HFF-Myc (cell line): Measurements from ENCODE around the gene DYNLT1.
"Not testable (repeated sequence)": the region's sequence is repeated elsewhere in the genome, so short reads cannot be mapped to it uniquely, and the experiment has no call there.

Experiments used
- DNase-seq: peaks from one replicate; pipeline ENCODE4 v3.0.0-alpha.2; 2011; ENCODE audit warnings: low read depth; ENCODE audit errors: extremely low read depth
- H3K4me3 ChIP-seq: replicated peaks from 2 replicates; pipeline ENCODE4 v1.5.1; 2011; ENCODE audit warnings: low read depth, mild to moderate bottlenecking, control low read depth, low read length
- TF ChIP-seq, protein P1 (sequence below): IDR thresholded peaks from 2 replicates; pipeline ENCODE4 v1.5.1; 2012; ENCODE audit warnings: mild to moderate bottlenecking, low read depth, low read length, control low read depth; ENCODE audit errors: missing control alignments

DYNLT1 gene

DNA sequence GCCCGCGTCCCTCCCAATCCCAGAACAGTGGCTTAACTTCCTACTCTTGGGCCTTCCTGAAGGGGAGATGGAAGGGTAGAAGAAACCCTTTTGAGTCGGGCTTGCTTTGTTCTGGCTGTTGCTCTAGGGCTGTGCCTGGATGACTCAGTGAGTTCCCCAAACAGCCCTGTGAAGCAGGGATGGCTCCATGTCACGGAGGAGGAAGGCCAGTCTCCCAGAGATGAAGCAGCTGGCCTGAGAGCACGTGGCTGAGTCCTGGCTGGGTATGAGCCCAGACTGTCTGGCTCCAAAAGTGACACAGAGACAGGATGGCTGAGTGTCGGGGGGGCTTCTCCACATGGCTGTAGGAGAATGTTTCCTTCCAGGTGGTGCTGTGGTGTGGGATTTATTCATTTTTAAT, 10.0 kb upstream of the DYNLT1 start:
- no peak overlapping the region for H3K4me3 ChIP-seq
- TF ChIP-seq, protein P1, sequence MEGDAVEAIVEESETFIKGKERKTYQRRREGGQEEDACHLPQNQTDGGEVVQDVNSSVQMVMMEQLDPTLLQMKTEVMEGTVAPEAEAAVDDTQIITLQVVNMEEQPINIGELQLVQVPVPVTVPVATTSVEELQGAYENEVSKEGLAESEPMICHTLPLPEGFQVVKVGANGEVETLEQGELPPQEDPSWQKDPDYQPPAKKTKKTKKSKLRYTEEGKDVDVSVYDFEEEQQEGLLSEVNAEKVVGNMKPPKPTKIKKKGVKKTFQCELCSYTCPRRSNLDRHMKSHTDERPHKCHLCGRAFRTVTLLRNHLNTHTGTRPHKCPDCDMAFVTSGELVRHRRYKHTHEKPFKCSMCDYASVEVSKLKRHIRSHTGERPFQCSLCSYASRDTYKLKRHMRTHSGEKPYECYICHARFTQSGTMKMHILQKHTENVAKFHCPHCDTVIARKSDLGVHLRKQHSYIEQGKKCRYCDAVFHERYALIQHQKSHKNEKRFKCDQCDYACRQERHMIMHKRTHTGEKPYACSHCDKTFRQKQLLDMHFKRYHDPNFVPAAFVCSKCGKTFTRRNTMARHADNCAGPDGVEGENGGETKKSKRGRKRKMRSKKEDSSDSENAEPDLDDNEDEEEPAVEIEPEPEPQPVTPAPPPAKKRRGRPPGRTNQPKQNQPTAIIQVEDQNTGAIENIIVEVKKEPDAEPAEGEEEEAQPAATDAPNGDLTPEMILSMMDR = no peak
- no peak for DNase-seq

DNA sequence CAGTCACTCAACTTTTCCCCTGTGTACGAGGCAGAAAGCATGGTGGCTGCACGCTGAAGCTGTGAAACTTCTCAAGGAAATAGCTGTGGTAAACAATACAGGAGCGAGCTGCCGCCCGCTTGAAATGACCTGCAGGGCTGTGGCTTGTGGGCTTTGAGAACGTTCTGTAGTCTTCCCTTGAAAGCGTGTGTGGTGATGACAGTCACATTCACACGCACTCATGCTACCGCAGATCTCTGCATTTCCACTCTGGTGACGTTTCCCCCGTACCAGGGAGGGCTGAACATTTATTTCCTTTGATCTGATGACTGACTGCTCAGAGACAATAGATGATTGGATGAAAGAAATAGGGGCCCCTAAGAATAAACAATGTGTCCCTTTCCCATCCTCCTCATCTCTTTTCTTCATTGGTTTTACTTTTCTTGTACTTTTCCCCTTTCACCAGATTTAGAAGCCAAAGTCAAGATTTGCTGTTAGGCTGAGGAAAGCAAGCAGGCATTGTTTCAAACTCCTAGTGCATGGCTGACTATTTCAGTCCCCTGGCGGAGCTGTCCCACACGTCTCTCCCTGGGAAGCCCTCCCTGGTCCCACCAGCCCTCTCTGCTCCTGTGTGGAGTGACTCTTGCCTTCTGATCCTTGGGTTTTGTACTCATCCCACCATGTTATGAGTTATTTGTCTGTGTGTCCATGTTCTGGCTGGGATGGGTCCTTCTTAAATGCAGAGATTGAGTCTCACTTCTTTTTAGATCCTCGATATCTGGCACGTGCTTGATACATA, 9.2 kb upstream of the DYNLT1 start:
- TF ChIP-seq, protein P1 = no peak
- H3K4me3 ChIP-seq = no peak overlapping the region
- DNase-seq = no peak

DNA sequence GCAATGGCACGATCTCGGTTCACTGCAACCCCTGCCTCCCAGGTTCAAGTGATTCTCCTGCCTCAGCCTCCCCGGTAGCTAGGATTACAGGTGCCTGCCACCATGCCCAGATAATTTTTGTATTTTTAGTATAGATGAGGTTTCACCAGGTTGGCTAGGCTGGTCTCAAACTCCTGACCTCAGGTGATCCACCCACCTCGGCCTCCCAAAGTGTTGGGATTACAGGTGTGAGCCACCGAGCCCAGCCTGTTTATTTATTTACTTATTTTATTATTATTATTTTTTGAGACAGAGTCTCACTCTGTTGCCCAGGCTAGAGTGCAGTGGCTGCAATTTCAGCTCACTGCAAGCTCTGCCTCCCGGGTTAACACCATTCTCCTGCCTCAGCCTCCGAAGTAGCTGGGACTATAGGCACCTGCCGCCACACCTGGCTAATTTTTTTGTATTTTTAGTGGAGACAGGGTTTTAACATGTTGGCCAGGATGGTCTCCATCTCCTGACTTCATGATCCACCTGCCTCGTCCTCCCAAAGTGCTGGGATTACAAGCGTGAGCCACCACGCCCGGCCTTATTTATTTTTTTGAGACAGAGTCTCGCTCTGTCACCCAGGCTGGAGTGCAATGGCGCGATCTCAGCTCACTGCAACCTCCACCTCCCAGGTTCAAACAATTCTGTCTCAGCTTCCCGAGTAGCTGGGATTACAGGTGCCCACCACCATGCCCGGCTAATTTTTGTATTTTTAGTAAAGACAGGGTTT, 7.6 kb upstream of the DYNLT1 start:
- not testable (repeated sequence) for H3K4me3 ChIP-seq, DNase-seq

DNA sequence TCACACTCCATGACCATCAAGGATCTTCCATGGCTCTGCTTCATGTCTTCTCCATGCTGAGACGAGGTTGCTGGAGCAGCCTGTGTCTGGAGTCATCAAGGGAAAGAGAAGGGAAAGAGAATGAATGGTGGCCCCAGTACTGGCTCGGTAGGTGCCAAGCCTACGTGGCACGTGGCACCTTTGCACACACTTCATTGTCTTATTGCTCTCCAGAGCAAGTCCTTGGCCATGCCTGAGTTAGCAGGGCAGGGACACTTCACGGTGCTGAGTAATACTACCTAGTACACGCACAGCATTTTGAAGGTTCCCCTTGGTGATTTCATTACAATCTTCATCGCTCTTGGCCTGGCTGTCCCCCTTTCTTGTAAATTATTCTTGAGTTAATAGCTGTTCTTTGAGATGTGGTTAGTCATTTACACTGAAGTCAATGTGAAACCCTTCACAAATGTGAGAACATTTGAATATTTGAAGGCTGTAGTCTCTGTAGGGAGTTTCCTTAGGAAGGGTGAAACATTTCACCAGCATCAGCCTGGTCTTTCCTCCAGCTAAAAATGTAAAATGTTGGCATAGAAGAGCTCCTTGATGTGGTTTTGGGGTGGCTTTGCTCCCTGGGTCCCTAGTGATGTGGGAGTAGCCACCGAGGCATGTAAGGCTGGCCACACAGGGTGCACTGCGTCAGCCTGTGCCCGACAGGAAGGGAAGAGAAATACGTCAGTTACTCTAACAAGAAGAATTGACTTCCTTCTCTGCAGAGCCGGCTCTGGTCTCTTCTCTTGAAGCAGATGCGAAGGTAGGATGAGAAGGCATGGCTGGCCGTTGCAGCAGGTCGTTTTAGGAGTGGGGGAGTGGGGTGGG, 5.0 kb upstream of the DYNLT1 start, which contains the start of gene SYTL3:
SYTL3 (plus strand) TSS at position 766 of the 855 bp plus-strand sequence. CDS start 13,215 bp downstream, outside the sequence.
- DNase-seq = no peak
- no peak within 1 kb of the TSS for H3K4me3 ChIP-seq
- TF ChIP-seq, protein P1 = no peak

DNA sequence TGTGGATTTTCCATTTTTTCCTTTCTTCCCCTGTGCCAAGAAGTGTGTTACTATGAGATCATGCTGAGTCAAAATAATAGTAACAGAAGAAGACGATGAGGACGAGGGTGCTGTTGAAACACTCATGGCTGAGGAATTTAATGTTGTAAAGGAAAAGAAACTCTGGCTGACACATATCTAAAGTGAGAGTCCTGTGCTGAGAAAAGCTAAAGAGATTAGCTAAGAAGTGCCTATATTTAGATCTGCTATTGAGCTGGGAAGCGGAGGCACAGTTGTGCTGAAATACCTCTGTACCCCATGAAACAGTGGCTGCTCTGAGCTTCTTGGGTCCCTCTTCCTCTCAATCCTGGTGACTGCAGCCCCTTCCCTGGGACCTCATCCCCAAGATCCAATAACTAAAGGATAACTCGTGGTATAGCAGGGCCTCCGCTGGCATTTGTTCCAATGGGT, 4.2 kb upstream of the DYNLT1 start:
- DNase-seq = no peak
- TF ChIP-seq, protein P1 = no peak
- H3K4me3 ChIP-seq = no peak overlapping the region

DNA sequence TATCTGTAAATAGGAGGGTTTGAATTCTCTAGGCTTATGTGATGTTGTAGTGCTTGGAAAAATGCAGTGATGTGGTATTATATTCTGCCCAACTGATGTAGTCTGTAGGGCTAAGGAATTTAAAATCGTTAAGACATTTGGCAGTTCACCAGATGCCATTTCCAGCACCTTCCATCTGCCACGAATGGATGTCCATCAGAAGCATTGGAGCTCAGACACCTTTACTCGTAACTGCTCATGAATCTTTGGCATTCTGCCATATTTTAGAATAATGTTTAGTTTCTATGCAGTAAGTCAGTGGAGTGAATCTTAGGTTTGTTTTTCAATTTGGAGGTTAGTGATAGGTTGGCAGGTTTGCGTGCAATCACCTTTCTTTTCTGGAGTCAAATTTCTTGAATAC, 3.0 kb upstream of the DYNLT1 start:
- no peak for DNase-seq

More for the DNA sequence above, 3.0 kb upstream of the DYNLT1 start:
- TF ChIP-seq, protein P1 = no peak
- no peak overlapping the region for H3K4me3 ChIP-seq
